GM12891 (cell line): ENCODE results near the gene RAB9B.

Experiments used
- PAX5 ChIP-seq: IDR thresholded peaks from 2 replicates; pipeline ENCODE4 v1.6.1; 2011; ENCODE audit warnings: low read length, moderate library complexity, mild to moderate bottlenecking; ENCODE audit not compliant: insufficient read depth, severe bottlenecking
- POLR2A ChIP-seq: IDR thresholded peaks from 2 replicates; pipeline ENCODE4 v1.6.1; 2011; ENCODE audit warnings: low read depth, low read length, control low read depth
- POLR2AphosphoS5 ChIP-seq: IDR thresholded peaks from 2 replicates; pipeline ENCODE4 v1.6.1; 2011; ENCODE audit warnings: low read depth, low read length, control low read depth
- POU2F2 ChIP-seq: IDR thresholded peaks from 2 replicates; pipeline ENCODE4 v1.6.1; 2011; ENCODE audit warnings: low read depth, mild to moderate bottlenecking, control low read depth, low read length, moderate library complexity
- SPI1 ChIP-seq: IDR thresholded peaks from 2 replicates; pipeline ENCODE4 v1.6.1; 2011; ENCODE audit warnings: low read depth, low read length, control low read depth
- TAF1 ChIP-seq: IDR thresholded peaks from 2 replicates; pipeline ENCODE4 v1.6.1; 2011; ENCODE audit warnings: low read depth, low read length, control low read depth

GRCh38 chrX:103831803-103832544, at the start of gene RAB9B:
- no peak for TF ChIP-seq POLR2AphosphoS5
- no peak for TF ChIP-seq POLR2A
- TF ChIP-seq SPI1 = no peak
- no peak for TF ChIP-seq TAF1
- TF ChIP-seq POU2F2 = no peak
- no peak for TF ChIP-seq PAX5
